Epithelial cell of prostate (primary cell): ENCODE measurements around the gene ABCG5.
A peak's percentile ranks its signal among the peaks of the same experiment; 100 is the strongest.

ENCODE experiments used
- DNase-seq: peaks from one replicate; pipeline ENCODE4 v3.0.0-alpha.2; 2011; ENCODE audit warnings: low read depth, low spot score
- H3K27ac ChIP-seq: fragments of 450-650 bp; 2 replicates; pipeline ENCODE4 v1.5.1; 2017; ENCODE audit warnings: mild to moderate bottlenecking

The ABCG5 gene

GRCh38 chr2:43766006-43766405 lies 72.6 kb downstream of the ABCG5 start:
- no peak overlapping the region for H3K27ac ChIP-seq
- no peak for DNase-seq

GRCh38 chr2:43764086-43764705 lies 74.4 kb downstream of the ABCG5 start:
- H3K27ac ChIP-seq = no peak overlapping the region
- no peak for DNase-seq

GRCh38 chr2:43763091-43763490 lies 75.5 kb downstream of the ABCG5 start:
- peak overlapping the region; percentile 51 for H3K27ac ChIP-seq
- DNase-seq = no peak
